ENCODE measurements around the gene RBL1. TPM values are rescaled to one million over a fixed set of nuclear protein-coding genes. Genes with fewer than 3 reads are reported as not detected.
"Not testable (repeated sequence)": the region's sequence is repeated elsewhere in the genome, so short reads cannot be mapped to it uniquely, and the experiment has no call there.

The RBL1 gene
- total RNA-seq, 1 experiment from 2014 or later = 30.2 TPM

DNA sequence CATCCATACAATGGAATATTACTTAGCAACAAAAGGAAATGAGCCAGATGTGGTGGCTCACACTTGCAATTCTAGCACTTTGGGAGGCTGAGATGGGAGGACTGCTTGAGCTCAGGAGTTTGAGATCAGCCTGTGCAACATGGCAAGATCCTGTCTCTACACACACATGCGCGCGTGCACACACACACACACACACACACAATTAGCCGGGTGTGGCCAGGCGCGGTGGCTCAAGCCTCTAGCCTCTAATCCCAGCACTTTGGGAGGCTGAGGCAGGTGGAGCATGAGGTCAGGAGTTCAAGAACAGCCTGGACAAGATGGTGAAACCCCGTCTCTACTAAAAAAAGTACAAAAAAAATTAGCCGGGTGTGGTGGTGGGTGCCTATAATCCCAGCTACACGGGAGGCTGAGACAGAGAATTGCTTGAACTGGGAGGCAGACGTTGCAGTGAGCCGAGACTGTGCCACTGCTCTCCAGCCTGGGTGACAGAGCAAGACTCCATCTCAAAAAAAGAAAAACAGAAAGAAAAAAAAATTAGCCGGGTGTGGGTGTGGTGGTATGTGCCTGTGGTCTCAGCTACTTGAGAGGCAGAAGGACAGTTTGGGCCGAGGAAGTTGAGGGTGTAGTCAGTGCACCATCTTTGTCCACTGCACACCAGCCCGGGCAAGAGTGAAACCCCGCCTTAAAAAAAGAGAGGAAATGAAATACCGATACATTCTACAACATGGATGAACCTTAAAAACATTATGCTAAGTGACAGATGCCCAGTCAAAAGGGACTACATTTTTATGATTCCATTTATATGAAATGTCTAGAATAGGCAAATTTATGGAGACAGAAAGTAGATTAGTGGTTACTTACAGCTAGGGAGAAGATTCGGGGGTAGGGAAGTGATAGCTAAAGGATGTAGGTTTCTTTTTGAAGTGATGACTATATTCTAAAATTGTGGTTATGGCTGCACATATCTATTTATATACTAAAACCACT is 52.5 kb downstream of the RBL1 start:
- H3K27me3 ChIP-seq (replicated peaks; ENCODE audit: insufficient read depth, low read depth, low read length, poor library complexity) = no peaks in the 10 kb centered on the region
- no peak overlapping the region for H3K27ac ChIP-seq (ENCODE audit: low read depth, low read length, poor library complexity, severe bottlenecking)
- CTCF ChIA-PET = no interaction called here
- intact Hi-C loops (cut with micrococcal nuclease; ENCODE audit: unreplicated experiment) = no loop called here
- DNase-seq (ENCODE audit: low spot score) = no peak
- no TSS peak for BruUV-seq (replicated peaks)
- H3K4me1 ChIP-seq (ENCODE audit: insufficient read depth, low read length, poor library complexity, severe bottlenecking) = no peaks in the 10 kb centered on the region
- H3K36me3 ChIP-seq (ENCODE audit: insufficient read depth, low read length, poor library complexity, severe bottlenecking) = peaks cover 78% of the 10 kb centered on the region
- POLR2A ChIA-PET (ENCODE audit: low non-redundant PET) = no interaction called here
- no peak for TF ChIP-seq EZH2 (IDR thresholded peaks at IDR 0.05; ENCODE audit: borderline replicate concordance, low read depth, low read length, poor library complexity, severe bottlenecking)
- TF ChIP-seq, protein P1, sequence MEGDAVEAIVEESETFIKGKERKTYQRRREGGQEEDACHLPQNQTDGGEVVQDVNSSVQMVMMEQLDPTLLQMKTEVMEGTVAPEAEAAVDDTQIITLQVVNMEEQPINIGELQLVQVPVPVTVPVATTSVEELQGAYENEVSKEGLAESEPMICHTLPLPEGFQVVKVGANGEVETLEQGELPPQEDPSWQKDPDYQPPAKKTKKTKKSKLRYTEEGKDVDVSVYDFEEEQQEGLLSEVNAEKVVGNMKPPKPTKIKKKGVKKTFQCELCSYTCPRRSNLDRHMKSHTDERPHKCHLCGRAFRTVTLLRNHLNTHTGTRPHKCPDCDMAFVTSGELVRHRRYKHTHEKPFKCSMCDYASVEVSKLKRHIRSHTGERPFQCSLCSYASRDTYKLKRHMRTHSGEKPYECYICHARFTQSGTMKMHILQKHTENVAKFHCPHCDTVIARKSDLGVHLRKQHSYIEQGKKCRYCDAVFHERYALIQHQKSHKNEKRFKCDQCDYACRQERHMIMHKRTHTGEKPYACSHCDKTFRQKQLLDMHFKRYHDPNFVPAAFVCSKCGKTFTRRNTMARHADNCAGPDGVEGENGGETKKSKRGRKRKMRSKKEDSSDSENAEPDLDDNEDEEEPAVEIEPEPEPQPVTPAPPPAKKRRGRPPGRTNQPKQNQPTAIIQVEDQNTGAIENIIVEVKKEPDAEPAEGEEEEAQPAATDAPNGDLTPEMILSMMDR (conservative IDR thresholded peaks at IDR 0.05; ENCODE audit: low read depth, low read length) = no peak
- H3K9me3 ChIP-seq (ENCODE audit: low read depth, low read length, poor library complexity, severe bottlenecking) = no peaks in the 10 kb centered on the region
- no peak overlapping the region for H3K4me3 ChIP-seq (ENCODE audit: low read depth, low read length, poor library complexity, severe bottlenecking)

DNA sequence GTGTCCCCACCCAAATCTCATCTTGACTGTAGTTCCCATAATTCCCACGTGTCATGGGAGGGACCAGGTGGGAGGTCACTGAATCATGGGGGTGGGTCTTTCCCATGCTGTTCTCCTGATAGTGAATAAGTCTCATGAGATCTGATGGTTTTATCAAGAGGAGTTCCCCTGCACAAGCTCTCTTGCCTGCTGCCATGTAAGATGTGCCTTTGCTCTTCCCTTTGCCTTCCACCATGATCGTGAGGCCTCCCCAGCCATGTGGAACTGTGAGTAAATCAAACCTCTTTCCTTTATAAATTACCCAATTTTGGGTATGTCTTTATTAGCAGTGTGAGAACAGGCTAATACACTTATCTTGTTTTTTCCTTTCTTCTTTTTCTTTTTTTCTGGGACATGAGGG is 56.4 kb downstream of the RBL1 start:
- H3K4me1 ChIP-seq (ENCODE audit: insufficient read depth, low read length, poor library complexity, severe bottlenecking); BruUV-seq (replicated peaks); DNase-seq (ENCODE audit: low spot score); H3K27me3 ChIP-seq (replicated peaks; ENCODE audit: insufficient read depth, low read depth, low read length, poor library complexity); H3K9me3 ChIP-seq (ENCODE audit: low read depth, low read length, poor library complexity, severe bottlenecking); intact Hi-C loops (cut with micrococcal nuclease; ENCODE audit: unreplicated experiment); H3K27ac ChIP-seq (ENCODE audit: low read depth, low read length, poor library complexity, severe bottlenecking); POLR2A ChIA-PET (ENCODE audit: low non-redundant PET); CTCF ChIA-PET; H3K4me3 ChIP-seq (ENCODE audit: low read depth, low read length, poor library complexity, severe bottlenecking): not testable (repeated sequence)
- peaks cover 74% of the 10 kb centered on the region for H3K36me3 ChIP-seq (ENCODE audit: insufficient read depth, low read length, poor library complexity, severe bottlenecking)

DNA sequence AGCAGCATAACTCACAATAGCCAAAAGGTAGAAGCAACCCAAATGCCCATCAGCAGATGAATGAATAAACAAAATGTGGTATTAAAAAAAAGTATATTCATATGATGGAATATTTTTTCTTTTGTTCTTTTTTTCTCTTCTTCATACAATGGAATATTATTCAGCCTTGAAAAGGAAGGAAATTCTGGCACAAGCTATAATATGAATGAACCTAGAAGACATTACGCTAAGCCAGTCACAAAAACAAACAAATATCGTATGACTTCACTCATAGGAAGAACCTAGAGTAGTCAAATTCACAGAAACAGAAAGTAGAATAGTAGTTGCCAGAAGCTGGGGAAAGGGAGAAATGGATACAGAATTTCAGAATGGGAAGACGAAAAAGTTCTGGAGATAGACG is 63.7 kb downstream of the RBL1 start:
- no TSS peak for BruUV-seq (replicated peaks)
- no peak overlapping the region for H3K4me3 ChIP-seq (ENCODE audit: low read depth, low read length, poor library complexity, severe bottlenecking)
- no peaks in the 10 kb centered on the region for H3K27me3 ChIP-seq (replicated peaks; ENCODE audit: insufficient read depth, low read depth, low read length, poor library complexity)
- intact Hi-C loops (cut with micrococcal nuclease; ENCODE audit: unreplicated experiment) = no loop called here
- no peak for DNase-seq (ENCODE audit: low spot score)
- ChIA-PET CTCF (no interaction called here), POLR2A (ENCODE audit: low non-redundant PET) (no interaction called here)
- H3K4me1 ChIP-seq (ENCODE audit: insufficient read depth, low read length, poor library complexity, severe bottlenecking) = no peaks in the 10 kb centered on the region
- TF ChIP-seq, protein P1 (conservative IDR thresholded peaks at IDR 0.05; ENCODE audit: low read depth, low read length) = no peak
- no peak for TF ChIP-seq EZH2 (IDR thresholded peaks at IDR 0.05; ENCODE audit: borderline replicate concordance, low read depth, low read length, poor library complexity, severe bottlenecking)
- no peak overlapping the region for H3K27ac ChIP-seq (ENCODE audit: low read depth, low read length, poor library complexity, severe bottlenecking)
- H3K9me3 ChIP-seq (ENCODE audit: low read depth, low read length, poor library complexity, severe bottlenecking) = no peaks in the 10 kb centered on the region
- H3K36me3 ChIP-seq (ENCODE audit: insufficient read depth, low read length, poor library complexity, severe bottlenecking) = peaks cover 67% of the 10 kb centered on the region

DNA sequence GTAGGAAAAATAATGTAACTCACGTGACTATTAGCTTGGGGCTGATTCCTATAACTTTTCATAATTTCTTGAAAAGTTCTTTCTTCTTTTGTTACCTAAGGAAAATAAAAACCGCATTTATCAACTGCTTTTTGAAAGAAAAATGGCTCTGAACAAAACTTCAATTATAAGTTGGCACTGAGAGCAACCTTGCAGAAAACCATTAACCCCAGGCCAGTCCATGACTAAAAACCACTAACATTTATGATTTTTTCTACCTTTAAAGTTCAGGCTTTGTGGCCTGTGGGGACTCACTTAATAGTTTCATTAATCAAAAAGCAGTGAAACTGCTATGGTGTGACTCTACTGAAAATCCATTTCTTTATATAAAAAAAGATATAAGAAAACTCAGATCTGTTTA is 75.2 kb downstream of the RBL1 start:
- DNase-seq (ENCODE audit: low spot score) = no peak
- ChIA-PET POLR2A (ENCODE audit: low non-redundant PET) (no interaction called here), CTCF (no interaction called here)
- H3K4me3 ChIP-seq (ENCODE audit: low read depth, low read length, poor library complexity, severe bottlenecking) = no peak overlapping the region
- intact Hi-C loops (cut with micrococcal nuclease; ENCODE audit: unreplicated experiment) = no loop called here
- no peaks in the 10 kb centered on the region for H3K9me3 ChIP-seq (ENCODE audit: low read depth, low read length, poor library complexity, severe bottlenecking)
- TF ChIP-seq, protein P1 (conservative IDR thresholded peaks at IDR 0.05; ENCODE audit: low read depth, low read length) = no peak
- TF ChIP-seq EZH2 (IDR thresholded peaks at IDR 0.05; ENCODE audit: borderline replicate concordance, low read depth, low read length, poor library complexity, severe bottlenecking) = no peak
- H3K27ac ChIP-seq (ENCODE audit: low read depth, low read length, poor library complexity, severe bottlenecking) = no peak overlapping the region
- no TSS peak for BruUV-seq (replicated peaks)
- H3K27me3 ChIP-seq (replicated peaks; ENCODE audit: insufficient read depth, low read depth, low read length, poor library complexity) = no peaks in the 10 kb centered on the region
- no peaks in the 10 kb centered on the region for H3K4me1 ChIP-seq (ENCODE audit: insufficient read depth, low read length, poor library complexity, severe bottlenecking)
- H3K36me3 ChIP-seq (ENCODE audit: insufficient read depth, low read length, poor library complexity, severe bottlenecking) = peaks cover 54% of the 10 kb centered on the region

DNA sequence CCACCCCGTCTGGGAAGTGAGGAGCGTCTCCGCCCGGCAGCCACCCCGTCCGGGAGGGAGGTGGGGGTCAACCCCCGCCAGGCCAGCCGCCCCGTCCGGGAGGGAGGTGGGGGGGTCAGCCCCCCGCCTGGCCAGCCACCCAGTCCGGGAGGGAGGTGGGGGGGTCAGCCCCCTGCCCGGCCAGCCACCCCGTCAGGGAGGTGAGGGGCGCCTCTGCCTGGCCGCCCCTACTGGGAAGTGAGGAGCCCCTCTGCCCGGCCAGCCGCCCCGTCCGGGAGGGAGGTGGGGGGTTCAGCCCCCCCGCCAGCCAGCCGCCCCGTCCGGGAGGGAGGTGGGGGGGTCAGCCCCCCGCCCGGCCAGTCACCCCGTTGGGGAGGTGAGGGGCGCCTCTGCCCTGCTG is 83.2 kb downstream of the RBL1 start:
- BruUV-seq (replicated peaks); POLR2A ChIA-PET (ENCODE audit: low non-redundant PET); CTCF ChIA-PET; H3K9me3 ChIP-seq (ENCODE audit: low read depth, low read length, poor library complexity, severe bottlenecking); H3K27me3 ChIP-seq (replicated peaks; ENCODE audit: insufficient read depth, low read depth, low read length, poor library complexity); intact Hi-C loops (cut with micrococcal nuclease; ENCODE audit: unreplicated experiment); DNase-seq (ENCODE audit: low spot score); H3K27ac ChIP-seq (ENCODE audit: low read depth, low read length, poor library complexity, severe bottlenecking); H3K4me3 ChIP-seq (ENCODE audit: low read depth, low read length, poor library complexity, severe bottlenecking); H3K4me1 ChIP-seq (ENCODE audit: insufficient read depth, low read length, poor library complexity, severe bottlenecking): not testable (repeated sequence)
- peaks cover 30% of the 10 kb centered on the region for H3K36me3 ChIP-seq (ENCODE audit: insufficient read depth, low read length, poor library complexity, severe bottlenecking)

Measured in A673 (cell line).